Peyer's patch (tissue), 4 donors: ENCODE results near the gene PLD1.

Experiments used
- POLR2A ChIP-seq, 2 donors: fragments of 450-650 bp; IDR thresholded peaks; one replicate each; pipeline ENCODE4 v1.5.1; 2017; ENCODE audit warnings: antibody characterized with exemption in 2 of 2, mild to moderate bottlenecking in 2 of 2, moderate library complexity in 2 of 2
- TF ChIP-seq, protein P1 (sequence below), 6 experiments: fragments of 450-650 bp in 4 of 6; fragments of 200-600 bp in 2 of 6; sonication (generic) in 1 of 6; IDR thresholded peaks; one replicate each; pipeline ENCODE4 v1.5.1; 2017 to 2019; ENCODE audit warnings: antibody characterized with exemption in 6 of 6, mild to moderate bottlenecking in 3 of 6, moderate library complexity in 1 of 6

DNA sequence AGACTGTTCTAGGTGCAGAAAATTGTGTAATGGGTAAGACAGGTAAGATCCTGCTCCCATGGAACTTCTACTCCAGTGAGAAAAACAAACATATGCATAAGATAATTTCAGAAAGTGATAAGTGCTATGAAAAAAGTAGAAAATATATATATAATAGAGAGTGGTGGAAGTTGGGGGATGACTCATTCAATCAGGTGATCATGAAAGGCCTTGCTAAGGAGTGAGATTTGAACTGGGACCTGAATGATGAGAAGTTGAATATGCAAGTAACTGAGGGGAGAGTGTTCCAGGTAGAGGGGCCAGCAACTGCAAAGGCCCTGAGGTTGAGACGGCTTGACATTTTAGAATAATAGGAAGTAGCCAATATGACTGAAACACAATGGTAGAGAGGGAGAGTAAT is 257.8 kb downstream of the PLD1 start:
- TF ChIP-seq, protein P1, sequence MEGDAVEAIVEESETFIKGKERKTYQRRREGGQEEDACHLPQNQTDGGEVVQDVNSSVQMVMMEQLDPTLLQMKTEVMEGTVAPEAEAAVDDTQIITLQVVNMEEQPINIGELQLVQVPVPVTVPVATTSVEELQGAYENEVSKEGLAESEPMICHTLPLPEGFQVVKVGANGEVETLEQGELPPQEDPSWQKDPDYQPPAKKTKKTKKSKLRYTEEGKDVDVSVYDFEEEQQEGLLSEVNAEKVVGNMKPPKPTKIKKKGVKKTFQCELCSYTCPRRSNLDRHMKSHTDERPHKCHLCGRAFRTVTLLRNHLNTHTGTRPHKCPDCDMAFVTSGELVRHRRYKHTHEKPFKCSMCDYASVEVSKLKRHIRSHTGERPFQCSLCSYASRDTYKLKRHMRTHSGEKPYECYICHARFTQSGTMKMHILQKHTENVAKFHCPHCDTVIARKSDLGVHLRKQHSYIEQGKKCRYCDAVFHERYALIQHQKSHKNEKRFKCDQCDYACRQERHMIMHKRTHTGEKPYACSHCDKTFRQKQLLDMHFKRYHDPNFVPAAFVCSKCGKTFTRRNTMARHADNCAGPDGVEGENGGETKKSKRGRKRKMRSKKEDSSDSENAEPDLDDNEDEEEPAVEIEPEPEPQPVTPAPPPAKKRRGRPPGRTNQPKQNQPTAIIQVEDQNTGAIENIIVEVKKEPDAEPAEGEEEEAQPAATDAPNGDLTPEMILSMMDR (IDR thresholded peaks at IDR 0.05) = no peak
- TF ChIP-seq POLR2A (IDR thresholded peaks at IDR 0.05) = no peak
